ENCODE data around the gene SEPTIN7.

DNA sequence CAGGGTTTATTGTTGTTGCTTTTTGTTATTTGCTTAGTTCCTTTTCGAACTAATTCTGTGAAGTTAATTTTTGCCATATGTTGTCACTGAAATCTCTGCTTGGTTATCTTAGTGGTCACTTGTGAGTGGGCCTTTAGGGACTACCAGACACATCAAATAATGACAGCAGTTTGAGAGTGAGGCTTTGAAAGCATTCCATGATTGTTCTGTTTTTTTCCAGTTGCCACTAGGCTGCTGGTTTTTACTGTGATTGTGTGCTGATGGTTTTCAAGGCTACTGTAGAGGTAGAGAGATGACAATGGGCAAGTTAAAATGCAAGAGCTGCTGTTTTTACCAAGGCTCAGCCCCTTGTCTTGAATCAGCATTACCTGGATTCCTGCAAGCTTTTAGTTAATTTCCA is 20.0 kb downstream of the SEPTIN7 start:
- TF ChIP-seq, protein P1, sequence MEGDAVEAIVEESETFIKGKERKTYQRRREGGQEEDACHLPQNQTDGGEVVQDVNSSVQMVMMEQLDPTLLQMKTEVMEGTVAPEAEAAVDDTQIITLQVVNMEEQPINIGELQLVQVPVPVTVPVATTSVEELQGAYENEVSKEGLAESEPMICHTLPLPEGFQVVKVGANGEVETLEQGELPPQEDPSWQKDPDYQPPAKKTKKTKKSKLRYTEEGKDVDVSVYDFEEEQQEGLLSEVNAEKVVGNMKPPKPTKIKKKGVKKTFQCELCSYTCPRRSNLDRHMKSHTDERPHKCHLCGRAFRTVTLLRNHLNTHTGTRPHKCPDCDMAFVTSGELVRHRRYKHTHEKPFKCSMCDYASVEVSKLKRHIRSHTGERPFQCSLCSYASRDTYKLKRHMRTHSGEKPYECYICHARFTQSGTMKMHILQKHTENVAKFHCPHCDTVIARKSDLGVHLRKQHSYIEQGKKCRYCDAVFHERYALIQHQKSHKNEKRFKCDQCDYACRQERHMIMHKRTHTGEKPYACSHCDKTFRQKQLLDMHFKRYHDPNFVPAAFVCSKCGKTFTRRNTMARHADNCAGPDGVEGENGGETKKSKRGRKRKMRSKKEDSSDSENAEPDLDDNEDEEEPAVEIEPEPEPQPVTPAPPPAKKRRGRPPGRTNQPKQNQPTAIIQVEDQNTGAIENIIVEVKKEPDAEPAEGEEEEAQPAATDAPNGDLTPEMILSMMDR (conservative IDR thresholded peaks at IDR 0.05), result no peak
- TF ChIP-seq ZFX (IDR thresholded peaks at IDR 0.05), result no peak
